ENCODE measurements around the gene TRIM66. TPM values are rescaled to one million over a fixed set of nuclear protein-coding genes. Genes with fewer than 3 reads are reported as not detected.

TRIM66 gene
- polyA plus RNA-seq, 3 donors = 0.04 to 12.0 (median 0.47) TPM

GRCh38 chr11:8705146-8705545 lies 22.7 kb upstream of the TRIM66 start:
- Histone ChIP-seq H3K79me2 (ENCODE audit: insufficient read depth, low read length) (no peaks in the 10 kb centered on the region), H3K27me3 (ENCODE audit: control insufficient read depth in 2 of 2, insufficient read depth in 2 of 2, low read length in 2 of 2) (no peaks in the 10 kb centered on the region), H2AFZ (ENCODE audit: insufficient read depth, low read depth, low read length, poor library complexity, severe bottlenecking) (peak overlapping the region; percentile 50), H3K36me3 (replicated peaks in 1 of 2; ENCODE audit: control insufficient read depth in 1 of 2, insufficient read depth in 2 of 2, low read length in 2 of 2) (no peaks in the 10 kb centered on the region), H4K20me1 (ENCODE audit: insufficient read depth, low read length) (no peaks in the 10 kb centered on the region), H3K9ac (ENCODE audit: insufficient read depth, low read length, poor library complexity, severe bottlenecking) (no peak overlapping the region), H3K27ac (ENCODE audit: low read depth in 1 of 2, low read length in 2 of 2) (peak overlapping the region in 1 of 2 donors; percentile 17), H3K4me1 (ENCODE audit: control insufficient read depth in 1 of 2, insufficient read depth in 2 of 2, low read length in 2 of 2) (peaks cover 23% of the 10 kb centered on the region in 2 donors), H3K4me2 (replicated peaks; ENCODE audit: extremely low read depth, low read length, poor library complexity, severe bottlenecking) (peak overlapping the region; percentile 17), H3K4me3 (replicated peaks in 1 of 3; ENCODE audit: low read depth in 2 of 3, low read length in 3 of 3) (peak overlapping the region in 1 of 3 experiments; percentile 2), H3K9me3 (replicated peaks in 1 of 2; ENCODE audit: control insufficient read depth in 1 of 2, insufficient read depth in 1 of 2, low read length in 2 of 2) (no peaks in the 10 kb centered on the region)
- no peaks in the 10 kb centered on the region for H3K27me3 Mint-ChIP-seq (ENCODE audit: low read depth in 3 of 3)
- H3K4me3 Mint-ChIP-seq = peak overlapping the region; percentile 2 to 10
- WGBS (ENCODE audit: insufficient coverage) = 2% methylated on average over 5 of the region's 5 CpGs
- no peak for TF ChIP-seq CTCF (IDR thresholded peaks at IDR 0.05)
- intact Hi-C loops (cut with micrococcal nuclease) = no loop called here
- H3K9me3 Mint-ChIP-seq = peaks cover 0 to 5% (median 0%) of the 10 kb centered on the region in 7 donors
- H3K27ac Mint-ChIP-seq = peak overlapping the region in 5 of 7 donors; percentile 34 to 82 (median 73)
- no peaks in the 10 kb centered on the region for H3K36me3 Mint-ChIP-seq
- H3K4me1 Mint-ChIP-seq = peaks cover 24% of the 10 kb centered on the region
- peak; percentile 46 to 61 (median 50) for DNase-seq

- H3K27ac ChIP-seq (ENCODE audit: low read depth in 1 of 2, low read length in 2 of 2) = peak overlapping the region; percentile 6 to 17
- no peak for DNase-seq
- intact Hi-C loops (cut with micrococcal nuclease) = no loop called here
- peaks cover 0 to 5% (median 0%) of the 10 kb centered on the region in 7 donors for H3K9me3 Mint-ChIP-seq
- peak overlapping the region in 1 of 2 donors; percentile 20 for H3K4me3 Mint-ChIP-seq
- WGBS (ENCODE audit: insufficient coverage) = no CpG with 5 or more reads among the region's 2 CpGs
- H3K9me3 ChIP-seq (replicated peaks in 1 of 2; ENCODE audit: control insufficient read depth in 1 of 2, insufficient read depth in 1 of 2, low read length in 2 of 2) = no peaks in the 10 kb centered on the region
- peaks cover 32% of the 10 kb centered on the region for H3K4me1 Mint-ChIP-seq
- peaks cover 0 to under 1% (median 0%) of the 10 kb centered on the region in 3 donors for H3K27me3 Mint-ChIP-seq (ENCODE audit: low read depth in 3 of 3)
- no peaks in the 10 kb centered on the region for H3K36me3 Mint-ChIP-seq
- H3K4me1 ChIP-seq (ENCODE audit: control insufficient read depth in 1 of 2, insufficient read depth in 2 of 2, low read length in 2 of 2) = peaks cover 31% of the 10 kb centered on the region in 2 donors
- no peaks in the 10 kb centered on the region for H3K27me3 ChIP-seq (ENCODE audit: control insufficient read depth in 2 of 2, insufficient read depth in 2 of 2, low read length in 2 of 2)
- H4K20me1 ChIP-seq (ENCODE audit: insufficient read depth, low read length) = no peaks in the 10 kb centered on the region
- H3K79me2 ChIP-seq (ENCODE audit: insufficient read depth, low read length) = no peaks in the 10 kb centered on the region
- peak overlapping the region; percentile 50 for H2AFZ ChIP-seq (ENCODE audit: insufficient read depth, low read depth, low read length, poor library complexity, severe bottlenecking)
- no peak overlapping the region for H3K4me2 ChIP-seq (replicated peaks; ENCODE audit: extremely low read depth, low read length, poor library complexity, severe bottlenecking)
- H3K4me3 ChIP-seq (replicated peaks in 1 of 3; ENCODE audit: low read depth in 2 of 3, low read length in 3 of 3) = no peak overlapping the region
- no peaks in the 10 kb centered on the region for H3K36me3 ChIP-seq (replicated peaks in 1 of 2; ENCODE audit: control insufficient read depth in 1 of 2, insufficient read depth in 2 of 2, low read length in 2 of 2)
- no peak overlapping the region for H3K9ac ChIP-seq (ENCODE audit: insufficient read depth, low read length, poor library complexity, severe bottlenecking)
- TF ChIP-seq CTCF (IDR thresholded peaks at IDR 0.05) = no peak
- H3K27ac Mint-ChIP-seq = peak overlapping the region in 5 of 7 donors; percentile 13 to 77 (median 40)
Measured at GRCh38 chr11:8704136-8704535, 21.7 kb upstream of the TRIM66 start.
